ENCODE results near the gene USP47. TPM values are rescaled to one million over a fixed set of nuclear protein-coding genes. Genes with fewer than 3 reads are reported as not detected.

Gene USP47
- polyA plus RNA-seq, 2 of the 4 experiments (the other 2 are of a cell fraction): 31.0 to 32.8 TPM

DNA sequence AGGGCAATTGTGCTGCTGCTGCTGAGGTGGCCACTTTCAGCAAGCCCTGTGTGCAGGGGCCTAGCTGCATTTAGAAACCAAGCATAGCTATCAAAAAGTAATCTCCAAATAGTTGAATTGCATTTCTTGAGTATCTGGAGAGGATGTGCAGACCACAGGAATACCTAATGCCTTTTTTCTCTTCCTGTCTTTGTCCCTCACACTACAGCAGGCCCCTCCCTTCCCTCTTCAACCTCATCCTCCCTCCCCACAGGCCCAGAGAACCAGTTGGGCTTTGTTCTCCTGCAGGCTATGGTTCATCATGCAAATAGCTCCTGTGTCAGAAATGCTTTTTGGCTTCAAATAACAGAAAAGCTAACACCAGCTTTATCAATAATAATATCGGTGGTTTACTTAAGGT is 118.9 kb downstream of the USP47 start:
- ChIA-PET CTCF (interaction anchor here (2.2 kb wide), 1 partner anchor 87 kb away, joined by 10 read pairs; no protein-coding TSS in a partner anchor), POLR2A (no interaction called here)
- FAIRE-seq: no peak
- Histone ChIP-seq H3K4me2 (no peak overlapping the region), H3K4me3 (no peak overlapping the region), H3K4me1 (no peaks in the 10 kb centered on the region), H3K27ac (no peak overlapping the region), H3K9me3 (no peaks in the 10 kb centered on the region)
- TF ChIP-seq, protein P1, sequence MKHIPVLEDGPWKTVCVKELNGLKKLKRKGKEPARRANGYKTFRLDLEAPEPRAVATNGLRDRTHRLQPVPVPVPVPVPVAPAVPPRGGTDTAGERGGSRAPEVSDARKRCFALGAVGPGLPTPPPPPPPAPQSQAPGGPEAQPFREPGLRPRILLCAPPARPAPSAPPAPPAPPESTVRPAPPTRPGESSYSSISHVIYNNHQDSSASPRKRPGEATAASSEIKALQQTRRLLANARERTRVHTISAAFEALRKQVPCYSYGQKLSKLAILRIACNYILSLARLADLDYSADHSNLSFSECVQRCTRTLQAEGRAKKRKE (CRISPR knock-in tag; IDR thresholded peaks at IDR 0.05; ENCODE audit: low read depth): no peak
- no peak for TF ChIP-seq KDM5A (IDR thresholded peaks at IDR 0.05)
- ATAC-seq: no peak
- 92% methylated on average over 1 of the region's 1 CpG for WGBS (ENCODE audit: missing lambda C conversion rate)
- DNase-seq (ENCODE audit: low read depth in 1 of 2, low spot score in 1 of 2): no peak

DNA sequence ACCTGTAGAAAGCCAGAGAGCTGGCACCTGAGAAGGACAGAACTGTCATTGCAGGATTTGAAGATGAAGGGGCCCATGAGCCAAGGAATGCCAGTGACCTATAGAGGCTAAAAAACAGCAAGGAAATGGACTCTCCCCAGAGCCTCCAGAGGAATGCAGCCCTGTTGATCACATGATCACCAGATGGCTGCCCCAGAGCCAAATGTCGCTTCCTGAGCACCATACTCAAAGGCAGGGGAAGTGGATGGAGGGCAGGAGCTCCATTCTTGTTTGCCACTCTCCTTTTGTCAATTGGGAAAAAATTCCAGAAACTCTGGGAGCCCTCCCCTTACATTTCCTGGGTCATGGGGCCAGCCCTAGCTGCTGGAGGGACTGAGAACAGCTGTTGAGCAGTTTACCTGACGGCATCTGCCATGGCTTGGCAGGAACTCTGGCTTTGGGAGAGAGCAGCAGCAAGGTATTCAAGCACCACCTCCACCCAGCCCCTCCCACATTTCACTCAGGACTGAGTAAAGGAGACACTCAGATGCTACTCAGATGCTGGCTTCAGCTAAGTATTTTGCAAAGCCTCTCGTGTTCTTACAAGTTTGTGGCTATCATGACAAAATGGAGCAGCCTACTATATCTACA is 119.7 kb downstream of the USP47 start:
- no peak for FAIRE-seq
- POLR2A ChIA-PET: interaction anchor here (1.0 kb wide), 1 partner anchor 1153 kb away, joined by 3 read pairs; the partner anchor contains the start of gene EIF4G2

GRCh38 chr11:11963067-11963466 is 121.3 kb downstream of the USP47 start:
- ATAC-seq (no peak), FAIRE-seq (no peak), DNase-seq (ENCODE audit: low read depth in 1 of 2, low spot score in 1 of 2) (no peak)
- ChIA-PET CTCF (interaction anchor here (1.2 to 8.8 kb wide), 4 partner anchors 16 to 165 kb away, joined by 4 to 98 read pairs (median 7); no protein-coding TSS in a partner anchor), POLR2A (no interaction called here)
- TF ChIP-seq POLR2AphosphoS2 (conservative IDR thresholded peaks at IDR 0.05; ENCODE audit: low read length) (no peak), PHF8 (IDR thresholded peaks at IDR 0.05; ENCODE audit: borderline replicate concordance, low read depth) (no peak), RFX5 (IDR thresholded peaks at IDR 0.05) (no peak), RNF2 (IDR thresholded peaks at IDR 0.05; ENCODE audit: borderline replicate concordance, low read depth) (no peak), NFE2L2 (conservative IDR thresholded peaks at IDR 0.05; ENCODE audit: low read length) (no peak), HEYL (CRISPR knock-in tag; IDR thresholded peaks at IDR 0.05) (no peak), HOXB5 (CRISPR knock-in tag; IDR thresholded peaks at IDR 0.05) (no peak), KDM1A (IDR thresholded peaks at IDR 0.05; ENCODE audit: low read depth) (no peak), EP300 (IDR thresholded peaks at IDR 0.05) (no peak), ZSCAN20 (CRISPR knock-in tag; IDR thresholded peaks at IDR 0.05) (no peak), NR3C1 (IDR thresholded peaks at IDR 0.05) (no peak), KDM5A (IDR thresholded peaks at IDR 0.05) (no peak), CHD4 (IDR thresholded peaks at IDR 0.05; ENCODE audit: borderline replicate concordance) (no peak), JUNB (IDR thresholded peaks at IDR 0.05) (no peak), RARB (CRISPR knock-in tag; IDR thresholded peaks at IDR 0.05) (no peak), FOSL2 (IDR thresholded peaks at IDR 0.05) (no peak), FOSL2 (CRISPR knock-in tag; IDR thresholded peaks at IDR 0.05) (no peak), ZFP36 (IDR thresholded peaks at IDR 0.05; ENCODE audit: borderline replicate concordance, partially characterized antibody) (no peak), GATA3 (IDR thresholded peaks at IDR 0.05; ENCODE audit: borderline replicate concordance) (no peak), HMGXB4 (CRISPR knock-in tag; IDR thresholded peaks at IDR 0.05; ENCODE audit: borderline replicate concordance) (no peak)
- TF ChIP-seq, protein P2, sequence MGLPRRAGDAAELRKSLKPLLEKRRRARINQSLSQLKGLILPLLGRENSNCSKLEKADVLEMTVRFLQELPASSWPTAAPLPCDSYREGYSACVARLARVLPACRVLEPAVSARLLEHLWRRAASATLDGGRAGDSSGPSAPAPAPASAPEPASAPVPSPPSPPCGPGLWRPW (IDR thresholded peaks at IDR 0.05): no peak
- no peak overlapping the region for H3K4me3 ChIP-seq
- no peaks in the 10 kb centered on the region for H3K9me3 ChIP-seq
- H3K4me2 ChIP-seq: no peak overlapping the region
- WGBS (ENCODE audit: missing lambda C conversion rate): 86% methylated on average over 7 of the region's 7 CpGs
- H3K4me1 ChIP-seq: no peaks in the 10 kb centered on the region
- no peak overlapping the region for H3K27ac ChIP-seq

More for the DNA sequence above, 119.7 kb downstream of the USP47 start:
- TF ChIP-seq POLR2A (IDR thresholded peaks at IDR 0.05; ENCODE audit: low read length): no peak
- no peak for TF ChIP-seq EHF (CRISPR knock-in tag; IDR thresholded peaks at IDR 0.05)
- no peak for TF ChIP-seq ZSCAN20 (CRISPR knock-in tag; IDR thresholded peaks at IDR 0.05)
- TF ChIP-seq, protein P3, sequence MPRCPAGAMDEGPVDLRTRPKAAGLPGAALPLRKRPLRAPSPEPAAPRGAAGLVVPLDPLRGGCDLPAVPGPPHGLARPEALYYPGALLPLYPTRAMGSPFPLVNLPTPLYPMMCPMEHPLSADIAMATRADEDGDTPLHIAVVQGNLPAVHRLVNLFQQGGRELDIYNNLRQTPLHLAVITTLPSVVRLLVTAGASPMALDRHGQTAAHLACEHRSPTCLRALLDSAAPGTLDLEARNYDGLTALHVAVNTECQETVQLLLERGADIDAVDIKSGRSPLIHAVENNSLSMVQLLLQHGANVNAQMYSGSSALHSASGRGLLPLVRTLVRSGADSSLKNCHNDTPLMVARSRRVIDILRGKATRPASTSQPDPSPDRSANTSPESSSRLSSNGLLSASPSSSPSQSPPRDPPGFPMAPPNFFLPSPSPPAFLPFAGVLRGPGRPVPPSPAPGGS (IDR thresholded peaks at IDR 0.05): no peak
- Histone ChIP-seq H3K4me2 (no peak overlapping the region), H3K4me1 (no peaks in the 10 kb centered on the region), H3K27ac (no peak overlapping the region), H3K4me3 (no peak overlapping the region), H3K9me3 (no peaks in the 10 kb centered on the region)
- DNase-seq (ENCODE audit: low read depth in 1 of 2, low spot score in 1 of 2) (no peak), ATAC-seq (no peak)
- 96% methylated on average over 3 of the region's 3 CpGs for WGBS (ENCODE audit: missing lambda C conversion rate)
- CTCF ChIA-PET: interaction anchor here (0.7 to 8.8 kb wide), 8 partner anchors 14 to 162 kb away, joined by 3 to 98 read pairs (median 4); no protein-coding TSS in a partner anchor
